ENCODE data around the gene EIF2D. TPM values are rescaled to one million over a fixed set of nuclear protein-coding genes. Genes with fewer than 3 reads are reported as not detected.

The EIF2D gene
- total and polyA plus RNA-seq, 9 of the 15 experiments (the other 6 are each of a cell fraction or from before 2014, with no cell fraction given), result 81.1 to 138 (median 93.9) TPM

GRCh38 chr1:206560007-206560716 is 52.1 kb downstream of the EIF2D start (continued):
- TF ChIP-seq USF1 (CRISPR knock-in tag; IDR thresholded peaks at IDR 0.05) (0 out of 2 replicates have a peak, but pooled peaks have one; percentile 40), OTX1 (CRISPR knock-in tag; IDR thresholded peaks at IDR 0.05) (no peak), HDGF (IDR thresholded peaks at IDR 0.05) (no peak), PHB2 (IDR thresholded peaks at IDR 0.05; ENCODE audit: low read depth) (no peak), MAFG (tag; conservative IDR thresholded peaks at IDR 0.05) (no peak), MEF2D (tag; conservative IDR thresholded peaks at IDR 0.05; ENCODE audit: low read depth) (peak; percentile 11; the same call in 1 of the 2 replicates), BCOR (IDR thresholded peaks at IDR 0.05) (no peak), MBD1 (CRISPR knock-in tag; IDR thresholded peaks at IDR 0.05) (no peak), MTA1 (IDR thresholded peaks at IDR 0.05; ENCODE audit: borderline replicate concordance) (0 out of 2 replicates have a peak, but pooled peaks have one; percentile 4), BRD9 (IDR thresholded peaks at IDR 0.05; ENCODE audit: low read depth, partially characterized antibody) (no peak), ZC3H11A (IDR thresholded peaks at IDR 0.05; ENCODE audit: low read depth, low read length) (no peak), HNRNPH1 (optimal IDR thresholded peaks at IDR 0.05; ENCODE audit: low read depth, low read length) (no peak), MYC (IDR thresholded peaks at IDR 0.05; ENCODE audit: low read depth, low read length) (no peak; the same call in 1 of the 2 replicates), MYC (CRISPR knock-in tag; IDR thresholded peaks at IDR 0.05; ENCODE audit: borderline replicate concordance, low read depth) (no peak), ZNF75A (CRISPR knock-in tag; IDR thresholded peaks at IDR 0.05) (no peak), BACH1 (tag; IDR thresholded peaks at IDR 0.05) (no peak), ZNF12 (CRISPR knock-in tag; IDR thresholded peaks at IDR 0.05) (peak; percentile 73; the same call in 1 of the 2 replicates), PTRF (tag; IDR thresholded peaks at IDR 0.05) (peak; percentile 40; the same call in 1 of the 2 replicates), KAT7 (CRISPR knock-in tag; IDR thresholded peaks at IDR 0.05; ENCODE audit: borderline replicate concordance) (0 out of 2 replicates have a peak, but pooled peaks have one; percentile 54), CTCFL (IDR thresholded peaks at IDR 0.05; ENCODE audit: borderline replicate concordance, insufficient read depth, low read depth, low read length, poor library complexity, severe bottlenecking) (no peak), PKNOX1 (IDR thresholded peaks at IDR 0.05) (0 out of 2 replicates have a peak, but pooled peaks have one; percentile 2), CEBPG (CRISPR knock-in tag; IDR thresholded peaks at IDR 0.05) (no peak), CEBPG (tag; conservative IDR thresholded peaks at IDR 0.05 in 1 of 2, IDR thresholded peaks at IDR 0.05 in 1 of 2) (no peak), PURB (CRISPR knock-in tag; IDR thresholded peaks at IDR 0.05; ENCODE audit: low read depth) (no peak), KHSRP (IDR thresholded peaks at IDR 0.05) (no peak)
